OCI-LY7 (cell line): Measurements from ENCODE around the gene CEACAM4. TPM values are rescaled to one million over a fixed set of nuclear protein-coding genes. Genes with fewer than 3 reads are reported as not detected.

ENCODE experiments used
- BruUV-seq: library from RNA; stranded (reverse); fragments of 400-500 nt; replicated peaks from 2 replicates; lab custom pipeline; 2021; lab: Mats Ljungman, UMichigan
- CTCF ChIA-PET: fragments of 300-600 bp; sonication (Branson Sonifier 250); formaldehyde crosslinking; loops from one replicate; lab custom pipeline; 2022; ENCODE audit warnings: antibody characterized with exemption; ENCODE audit not compliant: unreplicated experiment; lab: Charles Lee
- POLR2A ChIA-PET: fragments of 300-600 bp; sonication (Branson Sonifier 250); formaldehyde crosslinking; loops from one replicate; lab custom pipeline; 2022; ENCODE audit warnings: antibody characterized with exemption; lab: Charles Lee
- DNase-seq: peaks from one replicate; pipeline ENCODE4 v3.0.0-alpha.2; 2015; ENCODE audit warnings: low spot score
- H2AFZ ChIP-seq: fragments of 200-600 bp; sonication (generic), shearing (Covaris generic); 2 replicates; pipeline ENCODE4 v1.6.1; 2014; ENCODE audit warnings: mild to moderate bottlenecking, antibody characterized with exemption, low read length, moderate library complexity
- H3K27ac ChIP-seq: fragments of 200-600 bp; sonication (generic); 2 replicates; pipeline ENCODE4 v1.5.1; 2014; ENCODE audit warnings: mixed run types, low read depth, mild to moderate bottlenecking, moderate library complexity, low read length, inconsistent platforms; ENCODE audit not compliant: poor library complexity, severe bottlenecking
- H3K36me3 ChIP-seq: fragments of 200-600 bp; sonication (generic); 2 replicates; pipeline ENCODE4 v1.6.1; 2014; ENCODE audit warnings: mild to moderate bottlenecking, antibody characterized with exemption, low read length, moderate library complexity, mixed read lengths; ENCODE audit not compliant: insufficient read depth
- H3K4me1 ChIP-seq: fragments of 200-600 bp; sonication (generic); 2 replicates; pipeline ENCODE4 v1.5.1; 2014; ENCODE audit warnings: mild to moderate bottlenecking, low read length; ENCODE audit not compliant: insufficient read depth, poor library complexity, severe bottlenecking
- H3K4me2 ChIP-seq: fragments of 200-600 bp; sonication (generic); 2 replicates; pipeline ENCODE4 v1.6.1; 2014; ENCODE audit warnings: mild to moderate bottlenecking, low read length
- H3K4me3 ChIP-seq: fragments of 200-600 bp; sonication (generic); 2 replicates; pipeline ENCODE4 v1.5.1; 2014; ENCODE audit warnings: mild to moderate bottlenecking, low read depth, low read length; ENCODE audit not compliant: poor library complexity, severe bottlenecking
- H3K79me2 ChIP-seq: fragments of 200-600 bp; sonication (generic); 2 replicates; pipeline ENCODE4 v1.6.1; 2016; ENCODE audit warnings: low read depth, mild to moderate bottlenecking, low read length, moderate library complexity, mixed read lengths; ENCODE audit not compliant: insufficient read depth
- H3K9me2 ChIP-seq: fragments of 200-600 bp; sonication (generic); 2 replicates; pipeline ENCODE4 v1.6.1; 2016; ENCODE audit warnings: mild to moderate bottlenecking, low read length, mixed read lengths; ENCODE audit not compliant: insufficient read depth
- H3K9me3 ChIP-seq: fragments of 200-600 bp; sonication (generic); 2 replicates; pipeline ENCODE4 v1.6.1; 2014; ENCODE audit warnings: mild to moderate bottlenecking, mixed run types, low read length, mixed read lengths
- H4K20me1 ChIP-seq: fragments of 200-600 bp; sonication (generic); 2 replicates; pipeline ENCODE4 v1.6.1; 2014; ENCODE audit warnings: mild to moderate bottlenecking, antibody characterized with exemption, low read length, moderate library complexity, mixed read lengths; ENCODE audit not compliant: insufficient read depth
- EZH2phosphoT487 ChIP-seq: fragments of 200-600 bp; sonication (generic); IDR thresholded peaks from 2 replicates; pipeline ENCODE4 v1.6.1; 2018; ENCODE audit warnings: low read depth, borderline replicate concordance, mild to moderate bottlenecking, mixed run types, antibody characterized with exemption, low read length, moderate library complexity, mixed read lengths
- intact Hi-C: fragments of 100-400 bp; cut with micrococcal nuclease; formaldehyde crosslinking; loops from one replicate; pipeline ENCODE4 v1.10.0; 2022; ENCODE audit not compliant: unreplicated experiment
- total RNA-seq, 2 experiments: library from RNA; depleted of rRNA in 1 of 2; stranded (reverse); fragments of >200 nt in 1 of 2; shearing (Covaris generic) in 1 of 2; gene quantifications; 2 replicates each; pipeline ENCODE4 v1.2.3, GENCODE V29; 2014 to 2022
- TF ChIP-seq, protein P1 (sequence below): fragments of 200-600 bp; sonication (generic); conservative IDR thresholded peaks from 2 replicates; pipeline ENCODE4 v1.5.1; 2014; ENCODE audit warnings: mild to moderate bottlenecking, antibody characterized with exemption, low read length, moderate library complexity, mixed read lengths

CEACAM4 gene
- total RNA-seq, 2 experiments from 2014 or later: not detected

DNA sequence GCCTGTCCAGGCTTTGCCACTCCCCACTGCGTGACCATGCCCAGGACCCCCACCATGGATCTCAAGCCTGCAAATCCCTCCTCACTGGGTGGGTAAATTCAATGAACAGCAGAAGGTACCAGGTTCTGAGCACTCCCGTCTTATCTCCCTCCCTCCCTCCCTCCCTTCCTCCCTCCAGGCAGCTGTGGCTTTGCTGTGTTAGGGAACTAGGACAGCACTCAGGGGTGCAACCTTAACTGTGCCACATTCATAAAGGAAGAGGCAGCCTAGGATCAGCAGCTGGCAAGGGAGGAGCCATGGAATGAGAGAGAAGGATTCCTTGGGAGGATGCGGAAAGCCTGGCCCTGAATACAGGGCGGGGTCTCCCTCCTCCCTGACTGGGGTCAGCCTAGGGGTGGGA is 5.6 kb downstream of the CEACAM4 start:
- intact Hi-C loops: no loop called here
- ChIA-PET CTCF (no interaction called here), POLR2A (no interaction called here)
- Histone ChIP-seq H4K20me1 (no peaks in the 10 kb centered on the region), H3K36me3 (no peaks in the 10 kb centered on the region), H3K79me2 (no peaks in the 10 kb centered on the region), H3K4me1 (no peaks in the 10 kb centered on the region), H3K9me2 (no peaks in the 10 kb centered on the region), H3K27ac (no peak overlapping the region), H3K4me3 (no peak overlapping the region), H3K4me2 (no peak overlapping the region), H2AFZ (no peak overlapping the region), H3K9me3 (no peaks in the 10 kb centered on the region)
- DNase-seq: no peak
- no TSS peak for BruUV-seq
- TF ChIP-seq EZH2phosphoT487: no peak
- TF ChIP-seq, protein P1, sequence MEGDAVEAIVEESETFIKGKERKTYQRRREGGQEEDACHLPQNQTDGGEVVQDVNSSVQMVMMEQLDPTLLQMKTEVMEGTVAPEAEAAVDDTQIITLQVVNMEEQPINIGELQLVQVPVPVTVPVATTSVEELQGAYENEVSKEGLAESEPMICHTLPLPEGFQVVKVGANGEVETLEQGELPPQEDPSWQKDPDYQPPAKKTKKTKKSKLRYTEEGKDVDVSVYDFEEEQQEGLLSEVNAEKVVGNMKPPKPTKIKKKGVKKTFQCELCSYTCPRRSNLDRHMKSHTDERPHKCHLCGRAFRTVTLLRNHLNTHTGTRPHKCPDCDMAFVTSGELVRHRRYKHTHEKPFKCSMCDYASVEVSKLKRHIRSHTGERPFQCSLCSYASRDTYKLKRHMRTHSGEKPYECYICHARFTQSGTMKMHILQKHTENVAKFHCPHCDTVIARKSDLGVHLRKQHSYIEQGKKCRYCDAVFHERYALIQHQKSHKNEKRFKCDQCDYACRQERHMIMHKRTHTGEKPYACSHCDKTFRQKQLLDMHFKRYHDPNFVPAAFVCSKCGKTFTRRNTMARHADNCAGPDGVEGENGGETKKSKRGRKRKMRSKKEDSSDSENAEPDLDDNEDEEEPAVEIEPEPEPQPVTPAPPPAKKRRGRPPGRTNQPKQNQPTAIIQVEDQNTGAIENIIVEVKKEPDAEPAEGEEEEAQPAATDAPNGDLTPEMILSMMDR: no peak

DNA sequence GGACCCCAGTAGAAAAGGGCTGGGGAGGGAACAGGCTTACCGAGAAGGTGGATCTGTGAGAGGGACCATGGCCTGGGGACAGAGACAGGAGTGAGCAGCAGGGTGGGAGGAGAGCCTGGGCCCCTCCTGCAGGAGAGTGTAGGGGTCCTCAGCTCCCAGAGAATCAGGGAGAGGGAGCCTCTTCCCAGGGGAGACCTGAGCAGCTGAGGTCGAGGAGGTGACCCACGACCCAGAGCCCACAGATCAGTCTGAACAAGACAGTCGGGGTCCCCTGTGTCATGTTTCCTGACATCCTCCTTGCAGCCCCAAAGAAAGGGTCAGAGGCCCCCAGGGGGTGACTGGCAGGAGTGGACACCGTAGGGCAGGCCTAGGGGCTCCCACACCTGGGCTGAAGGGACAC is 6.7 kb downstream of the CEACAM4 start:
- Histone ChIP-seq H3K27ac (no peak overlapping the region), H3K4me3 (no peak overlapping the region), H3K4me2 (no peak overlapping the region), H3K36me3 (no peaks in the 10 kb centered on the region), H2AFZ (no peak overlapping the region), H3K4me1 (no peaks in the 10 kb centered on the region), H3K9me3 (no peaks in the 10 kb centered on the region), H3K79me2 (no peaks in the 10 kb centered on the region), H3K9me2 (no peaks in the 10 kb centered on the region), H4K20me1 (no peaks in the 10 kb centered on the region)
- no peak for TF ChIP-seq EZH2phosphoT487
- TF ChIP-seq, protein P1: no peak
- CTCF ChIA-PET: no interaction called here
- intact Hi-C loops: no loop called here
- BruUV-seq: no TSS peak
- no peak for DNase-seq
- POLR2A ChIA-PET: no interaction called here

DNA sequence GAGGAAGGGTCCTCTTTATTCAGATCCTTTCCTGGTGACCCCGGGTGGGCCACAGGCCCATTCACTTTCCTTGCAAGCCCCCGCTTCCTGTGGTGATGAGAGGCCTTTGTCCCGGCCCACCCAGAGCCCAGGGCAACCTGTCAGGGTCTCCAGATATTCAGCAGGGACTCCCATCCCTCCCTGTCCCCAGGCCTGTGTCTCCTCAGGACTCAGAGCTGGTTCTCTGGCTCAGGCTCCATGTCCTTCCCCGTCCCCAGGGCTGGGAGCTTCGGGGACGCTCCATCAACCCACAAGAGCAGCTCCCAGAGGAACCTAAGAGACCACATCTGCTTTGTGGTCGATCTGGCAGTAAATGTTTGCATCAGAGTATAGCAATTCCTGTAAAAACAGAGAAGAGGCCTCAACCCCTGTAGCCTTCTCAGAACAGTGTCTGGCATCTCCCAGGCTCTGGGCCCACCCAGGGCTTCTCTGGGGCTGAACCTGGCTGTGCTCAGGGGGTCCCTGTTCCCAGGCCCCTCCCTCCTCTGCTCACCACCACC is 7.8 kb downstream of the CEACAM4 start:
- no peak for DNase-seq
- POLR2A ChIA-PET: no interaction called here

More for the DNA sequence above, 7.8 kb downstream of the CEACAM4 start:
- no peak overlapping the region for H2AFZ ChIP-seq
- H3K9me2 ChIP-seq: no peaks in the 10 kb centered on the region
- CTCF ChIA-PET: no interaction called here
- TF ChIP-seq EZH2phosphoT487: no peak
- TF ChIP-seq, protein P1: no peak
- H3K27ac ChIP-seq: no peak overlapping the region
- no peak overlapping the region for H3K4me2 ChIP-seq
- H3K79me2 ChIP-seq: no peaks in the 10 kb centered on the region
- H4K20me1 ChIP-seq: no peaks in the 10 kb centered on the region; the same call in 1 of the 2 replicates
- intact Hi-C loops: no loop called here
- no peaks in the 10 kb centered on the region for H3K4me1 ChIP-seq
- no peaks in the 10 kb centered on the region for H3K36me3 ChIP-seq
- no peak overlapping the region for H3K4me3 ChIP-seq
- H3K9me3 ChIP-seq: no peaks in the 10 kb centered on the region
- BruUV-seq: no TSS peak
